GM19025 (cell line): ENCODE results near the gene ANKRD35.
"Not testable (repeated sequence)": the region's sequence is repeated elsewhere in the genome, so short reads cannot be mapped to it uniquely, and the experiment has no call there.

Experiments
- ATAC-seq: cut with Tn5 transposase; IDR thresholded peaks from one replicate; pipeline ENCODE4 v1.9.1; 2021; ENCODE audit warnings: mild to moderate bottlenecking, low read depth, moderate library complexity; ENCODE audit not compliant: unreplicated experiment

ANKRD35 gene

DNA sequence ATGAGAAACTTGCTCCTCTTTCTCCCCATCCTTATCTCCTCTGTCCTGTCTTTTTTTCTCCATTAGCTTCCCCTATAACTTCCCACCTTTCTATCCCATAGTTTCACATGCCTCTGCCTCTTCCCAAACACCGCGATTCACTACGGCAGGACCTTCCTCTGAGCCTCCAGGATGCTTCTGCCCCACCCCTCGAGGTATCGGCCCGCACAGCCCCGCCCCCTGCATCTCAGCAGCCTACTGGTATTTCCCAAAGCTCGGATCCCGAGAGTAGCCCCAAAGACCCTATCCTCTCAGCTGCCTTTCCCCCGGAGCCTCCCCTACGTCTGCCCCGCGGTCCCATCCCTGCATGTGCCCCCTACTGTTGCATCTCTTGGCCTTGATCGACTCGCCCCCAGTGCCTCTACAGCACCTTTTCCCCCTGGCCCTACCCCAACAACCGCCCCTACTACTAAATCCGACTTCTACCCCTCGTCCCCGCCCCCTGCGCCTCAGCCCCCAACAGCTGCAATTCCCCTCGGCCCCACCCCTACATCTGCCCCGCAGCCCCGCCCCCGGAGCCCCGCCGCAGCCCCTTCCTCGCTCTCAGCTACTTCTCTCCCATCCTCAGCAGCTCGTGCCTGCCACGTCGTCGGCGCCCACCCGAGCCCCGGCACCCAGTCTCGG, 27.3 kb downstream of the ANKRD35 start:
- ATAC-seq, result peak; percentile 18

GRCh38 chr1:145857170-145857569, 28.5 kb downstream of the ANKRD35 start:
- ATAC-seq, result no peak

DNA sequence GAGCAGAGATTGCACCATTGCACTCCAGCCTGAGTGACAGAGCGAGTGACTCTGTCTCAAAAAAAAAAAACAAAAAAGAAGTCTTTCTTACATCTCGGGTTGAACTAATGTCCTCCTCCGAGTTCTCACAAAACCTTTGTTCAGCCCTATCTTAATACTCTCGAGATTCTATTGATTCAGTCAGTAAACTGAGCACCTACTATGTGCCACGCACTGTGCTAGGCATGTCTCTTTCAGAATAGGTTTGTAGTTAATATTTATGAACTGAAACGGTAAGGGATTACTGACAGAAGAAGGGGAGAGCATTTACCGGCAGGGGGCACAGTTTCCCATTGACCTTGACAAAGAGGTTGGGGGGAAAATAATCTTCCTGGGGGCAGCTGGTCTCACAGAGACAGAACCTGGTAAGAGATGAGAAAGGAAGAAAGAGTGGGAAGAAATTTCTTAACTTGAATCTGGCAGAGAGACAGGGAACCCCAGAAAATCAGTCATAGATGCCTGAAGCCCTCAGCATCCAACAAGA, 30.2 kb downstream of the ANKRD35 start:
- no peak for ATAC-seq

DNA sequence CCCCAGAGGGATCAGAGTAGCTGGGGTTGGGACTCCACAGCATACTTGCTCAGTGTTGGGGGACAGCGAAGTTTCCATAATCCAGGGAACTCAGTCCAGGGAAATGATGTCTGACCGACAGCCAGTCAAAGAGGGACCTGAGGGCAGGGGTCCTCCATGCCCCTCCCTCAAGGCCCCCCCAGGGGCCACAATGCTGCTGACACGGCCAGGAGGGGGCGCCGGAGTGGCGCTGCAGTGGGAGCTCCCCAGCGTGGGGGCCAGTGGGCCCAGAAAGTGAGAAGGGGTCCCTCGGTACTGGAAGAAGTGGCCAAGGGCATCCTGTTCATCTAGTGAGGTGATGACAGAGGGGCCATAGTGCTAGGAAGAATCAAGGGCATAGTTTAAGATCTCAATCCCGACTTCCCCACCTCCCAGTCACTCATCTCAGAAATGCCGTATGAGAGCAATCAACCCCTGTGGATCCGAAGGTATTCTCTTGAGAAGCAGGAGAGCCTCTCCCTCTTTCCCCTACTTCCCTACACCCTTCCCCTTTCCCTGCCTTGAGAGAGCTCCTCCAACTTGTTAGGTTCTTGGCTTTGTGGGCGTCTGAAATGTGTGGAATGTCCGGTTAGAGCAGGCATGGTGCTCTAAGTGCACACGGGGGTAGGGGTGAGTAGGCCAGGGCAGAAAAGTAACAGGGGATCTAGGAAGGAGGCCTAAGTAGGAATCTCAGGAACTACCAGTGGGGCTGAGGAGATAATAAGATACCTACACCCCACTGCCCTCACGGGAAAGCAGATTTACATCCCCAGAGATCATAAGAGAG, 36.1 kb downstream of the ANKRD35 start:
- no peak for ATAC-seq

DNA sequence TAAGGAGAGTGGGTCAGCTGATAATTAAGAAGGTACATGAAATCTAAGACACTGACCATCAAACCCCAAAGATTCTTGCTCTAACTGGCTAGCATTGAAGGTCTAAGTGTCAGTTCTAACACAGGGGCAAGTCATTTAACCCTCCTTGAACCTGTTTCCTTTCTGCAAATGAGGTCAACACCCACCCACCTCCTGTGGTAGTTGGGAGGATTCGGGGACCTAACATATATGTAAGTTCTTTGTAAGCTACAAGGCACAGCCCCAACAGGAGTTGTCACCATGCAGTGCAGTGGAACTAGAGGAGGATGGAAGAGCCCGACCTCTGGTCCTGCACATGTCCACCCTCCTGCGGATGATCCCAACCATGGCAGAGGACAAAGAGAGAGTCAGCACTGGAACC, 37.8 kb downstream of the ANKRD35 start:
- no peak for ATAC-seq

DNA sequence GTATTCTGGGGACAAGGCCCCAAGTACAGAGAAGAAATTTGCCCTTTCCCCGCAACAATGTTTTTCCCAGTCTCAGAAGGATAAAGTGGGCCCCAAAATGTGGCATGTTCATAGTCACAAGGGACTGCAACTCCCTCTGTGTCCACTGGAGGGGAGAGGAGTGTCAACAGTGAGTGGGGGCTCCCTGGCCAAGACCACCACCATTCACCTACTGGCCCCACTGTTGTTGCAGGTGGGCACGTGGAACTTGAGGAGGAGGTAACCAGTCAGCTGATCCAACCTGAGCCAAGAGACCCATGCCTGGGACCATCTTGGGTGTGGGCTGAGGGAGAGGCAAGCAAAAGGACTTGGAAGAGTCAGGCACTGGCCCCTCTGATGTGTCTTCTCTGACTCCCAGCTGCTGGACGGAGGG, 39.5 kb downstream of the ANKRD35 start:
- ATAC-seq, result no peak

- ATAC-seq, result peak; percentile 56
Observed at GRCh38 chr1:145845514-145846161, 40.0 kb downstream of the ANKRD35 start, which contains the start of gene NUDT17. TSS of gene NUDT17 (plus strand) at chr1:145845630. CDS start at chr1:145845641, 11 bp downstream.

GRCh38 chr1:145845144-145845513, 40.5 kb downstream of the ANKRD35 start:
- peak; percentile 78 for ATAC-seq

GRCh38 chr1:145843031-145843430, 42.6 kb downstream of the ANKRD35 start:
- ATAC-seq, result no peak

GRCh38 chr1:145837656-145838055, 48.0 kb downstream of the ANKRD35 start:
- ATAC-seq, result no peak

DNA sequence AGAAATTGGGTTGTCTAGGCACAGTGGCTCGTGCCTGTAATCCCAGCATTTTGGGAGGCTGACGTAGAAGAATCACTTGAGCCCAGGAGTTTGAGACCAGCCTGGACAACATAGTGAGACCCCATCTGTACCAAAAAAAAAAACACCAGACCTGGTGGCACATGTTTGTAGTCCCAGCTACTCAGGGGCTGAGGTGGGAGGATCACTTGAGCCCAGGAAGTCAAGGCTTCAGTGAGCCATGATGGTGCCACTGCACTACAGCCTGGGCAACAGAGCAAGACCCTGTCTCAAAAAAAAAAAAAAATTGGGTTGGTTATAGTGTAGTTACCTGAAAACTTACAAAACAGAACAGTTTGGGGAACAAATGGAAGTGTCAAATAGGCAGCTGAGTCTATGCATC, 54.9 kb downstream of the ANKRD35 start:
- not testable (repeated sequence) for ATAC-seq

DNA sequence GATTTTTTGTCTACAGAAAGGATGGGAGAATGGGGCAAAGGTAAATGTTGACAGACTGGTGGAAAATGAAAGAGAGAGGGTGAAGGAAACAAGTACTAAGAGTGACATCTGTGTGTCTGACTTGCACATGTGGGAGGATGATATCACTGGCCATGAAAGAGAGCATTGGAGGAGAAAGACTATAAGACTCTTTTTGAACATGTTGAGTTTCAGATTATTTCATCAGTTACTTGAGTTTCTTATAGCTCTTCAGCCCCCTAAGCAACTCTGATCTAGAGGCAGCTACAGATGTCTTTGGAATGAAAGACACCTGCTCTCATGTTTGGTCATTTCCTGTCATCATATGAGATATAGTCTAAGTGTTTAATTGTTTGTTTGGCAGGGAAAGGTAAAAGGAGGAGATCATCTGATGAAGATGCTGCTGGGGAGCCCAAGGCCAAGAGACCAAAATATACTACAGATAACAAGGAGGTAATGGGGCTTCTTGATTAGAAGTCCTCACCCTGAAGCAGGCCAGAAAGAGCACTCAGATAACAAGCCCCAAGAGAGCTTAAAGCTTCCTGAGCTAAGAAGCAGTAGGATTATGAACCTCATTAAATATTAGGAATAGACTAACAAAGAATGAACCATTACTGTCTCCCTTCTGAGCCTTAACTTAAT, 57.2 kb downstream of the ANKRD35 start:
- no peak for ATAC-seq

DNA sequence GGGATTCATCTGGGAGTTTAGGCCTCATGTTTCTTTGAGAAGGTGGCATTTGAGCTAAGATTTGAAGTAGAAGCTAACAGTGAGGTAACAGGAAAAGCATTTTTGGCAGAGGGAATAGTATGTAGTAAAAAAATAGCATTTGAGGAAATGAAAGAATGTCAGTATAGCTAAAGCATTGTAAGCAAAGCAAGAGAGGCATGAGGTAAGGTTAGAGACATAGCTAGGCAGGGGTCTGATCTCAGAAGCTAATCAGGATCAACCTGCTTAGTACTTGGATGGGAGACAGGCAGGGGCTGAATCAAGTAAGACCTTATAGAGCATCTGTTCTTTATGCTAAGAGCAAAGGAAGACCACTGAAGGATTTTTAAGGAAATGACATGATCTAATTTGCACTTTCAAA, 57.7 kb downstream of the ANKRD35 start:
- ATAC-seq, result no peak

- ATAC-seq, result no peak
Observed at GRCh38 chr1:145826030-145826429, 59.6 kb downstream of the ANKRD35 start.

- ATAC-seq, result no peak
Observed at GRCh38 chr1:145824499-145824842, 61.2 kb downstream of the ANKRD35 start.

- peak; percentile 83 for ATAC-seq
Observed at GRCh38 chr1:145823565-145824498, 61.8 kb downstream of the ANKRD35 start, which contains the start of the genes POLR3C and RNF115. TSS of gene POLR3C (plus strand) at chr1:145824200. CDS start at chr1:145825777, 1,577 bp downstream. TSS of gene RNF115 (minus strand) at chr1:145824095. CDS start at chr1:145823873, 222 bp downstream.

DNA sequence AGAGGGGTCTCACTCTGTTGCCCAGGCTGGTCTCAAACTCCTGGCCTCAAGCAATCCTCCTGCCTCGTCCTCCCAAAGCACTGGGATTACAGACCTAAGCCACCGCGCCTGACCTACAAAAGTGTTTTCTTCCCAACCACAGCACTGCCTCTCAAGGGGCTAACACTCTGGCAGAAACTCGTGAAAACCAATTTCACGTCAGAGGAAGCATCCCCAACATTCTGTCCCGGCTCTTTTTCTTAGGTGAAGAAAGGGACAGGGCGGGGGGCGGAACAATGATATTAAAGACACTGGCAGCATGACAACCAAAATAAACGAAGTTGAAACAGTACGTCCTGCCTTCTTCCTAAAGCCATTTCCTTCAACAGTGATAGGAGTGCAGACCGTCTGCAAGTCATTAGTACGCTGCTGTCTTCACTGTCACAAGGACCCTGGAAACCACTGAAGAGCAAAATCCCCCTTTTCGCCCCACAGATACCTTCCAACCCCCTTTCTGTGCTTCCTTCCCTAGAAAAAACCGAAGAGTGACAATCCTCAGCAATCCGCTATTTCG, 62.8 kb downstream of the ANKRD35 start:
- not testable (repeated sequence) for ATAC-seq

GRCh38 chr1:145818095-145818494, 67.6 kb downstream of the ANKRD35 start:
- ATAC-seq, result not testable (repeated sequence)
